ENCODE measurements around the gene PTCD2.

DNA sequence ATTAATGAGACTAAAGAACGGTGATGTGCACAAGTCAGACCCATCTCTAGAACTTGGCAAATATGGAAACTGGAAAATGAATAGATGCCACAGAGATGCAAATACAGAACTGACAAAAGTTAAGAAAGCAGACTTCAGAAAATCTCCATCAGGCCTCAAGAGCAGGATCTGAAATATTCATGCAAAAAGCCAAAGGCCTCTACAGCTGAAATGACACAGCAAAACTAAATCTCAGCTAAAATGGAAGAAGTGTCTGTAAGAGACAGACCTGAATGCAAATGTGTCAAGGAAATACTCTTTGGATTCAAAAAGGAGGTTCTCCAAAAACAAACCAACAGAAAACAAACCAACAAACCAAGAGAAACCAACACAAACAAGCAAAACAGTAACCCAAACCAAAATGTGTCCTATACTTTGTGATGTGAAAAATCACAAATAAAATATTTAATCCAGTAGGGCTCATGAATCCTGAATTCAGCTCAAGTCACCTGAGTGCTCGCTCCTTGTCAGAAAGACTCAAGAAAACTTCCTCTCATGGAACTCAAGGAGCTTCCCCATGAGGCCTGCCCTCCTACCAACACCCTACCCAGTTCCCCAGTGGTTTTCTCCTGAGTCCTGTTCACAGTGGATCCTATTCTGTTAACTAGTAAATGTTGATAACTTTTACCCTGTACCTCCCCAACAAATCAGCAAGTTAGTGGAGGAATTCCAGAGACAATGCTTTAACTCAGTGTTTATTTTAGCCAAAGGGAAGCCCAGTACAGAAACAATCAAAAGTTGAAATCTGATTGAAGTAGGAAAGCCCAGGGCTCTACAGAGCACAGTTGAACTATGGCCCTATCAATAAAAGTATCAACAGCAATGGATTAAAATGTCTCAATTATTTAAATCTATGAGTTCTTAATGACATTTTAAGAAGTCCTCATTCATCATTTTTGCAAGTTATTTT, 14.7 kb upstream of the PTCD2 start:
- TF ChIP-seq, protein P1, sequence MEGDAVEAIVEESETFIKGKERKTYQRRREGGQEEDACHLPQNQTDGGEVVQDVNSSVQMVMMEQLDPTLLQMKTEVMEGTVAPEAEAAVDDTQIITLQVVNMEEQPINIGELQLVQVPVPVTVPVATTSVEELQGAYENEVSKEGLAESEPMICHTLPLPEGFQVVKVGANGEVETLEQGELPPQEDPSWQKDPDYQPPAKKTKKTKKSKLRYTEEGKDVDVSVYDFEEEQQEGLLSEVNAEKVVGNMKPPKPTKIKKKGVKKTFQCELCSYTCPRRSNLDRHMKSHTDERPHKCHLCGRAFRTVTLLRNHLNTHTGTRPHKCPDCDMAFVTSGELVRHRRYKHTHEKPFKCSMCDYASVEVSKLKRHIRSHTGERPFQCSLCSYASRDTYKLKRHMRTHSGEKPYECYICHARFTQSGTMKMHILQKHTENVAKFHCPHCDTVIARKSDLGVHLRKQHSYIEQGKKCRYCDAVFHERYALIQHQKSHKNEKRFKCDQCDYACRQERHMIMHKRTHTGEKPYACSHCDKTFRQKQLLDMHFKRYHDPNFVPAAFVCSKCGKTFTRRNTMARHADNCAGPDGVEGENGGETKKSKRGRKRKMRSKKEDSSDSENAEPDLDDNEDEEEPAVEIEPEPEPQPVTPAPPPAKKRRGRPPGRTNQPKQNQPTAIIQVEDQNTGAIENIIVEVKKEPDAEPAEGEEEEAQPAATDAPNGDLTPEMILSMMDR (IDR thresholded peaks at IDR 0.05), result no peak
- TF ChIP-seq POLR2AphosphoS5 (IDR thresholded peaks at IDR 0.05; ENCODE audit: insufficient read depth in 1 of 2, low read depth in 1 of 2) (no peak), POLR2A (IDR thresholded peaks at IDR 0.05) (no peak)
